Kidney glomerular epithelial cell (primary cell): ENCODE results near the gene ANXA11.

Experiments used
- DNase-seq: peaks from one replicate; lab custom pipeline; 2025; lab: John Stamatoyannopoulos, UW

The ANXA11 gene

GRCh38 chr10:80187465-80188409 lies 17.6 kb downstream of the ANXA11 start:
- DNase-seq: no peak

DNA sequence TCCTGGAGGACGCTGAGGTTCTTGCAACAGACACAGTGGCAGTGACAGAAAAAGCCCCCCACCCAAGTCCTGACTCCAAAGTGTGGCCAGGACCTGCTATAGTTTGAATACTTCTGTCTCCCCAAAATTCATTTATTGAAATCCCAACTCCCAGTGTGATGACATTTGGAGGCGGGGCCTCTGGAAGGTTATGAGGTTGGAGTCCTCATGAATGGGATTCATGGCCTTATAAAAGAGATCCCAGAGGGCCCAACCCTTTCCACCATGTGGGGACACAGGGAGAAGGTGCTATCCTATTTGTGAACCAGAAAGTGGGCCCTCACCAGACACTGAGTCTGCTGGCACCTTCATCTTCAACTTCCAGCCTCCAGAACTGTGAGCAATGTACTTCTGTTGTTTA lies 18.3 kb downstream of the ANXA11 start:
- no peak for DNase-seq

DNA sequence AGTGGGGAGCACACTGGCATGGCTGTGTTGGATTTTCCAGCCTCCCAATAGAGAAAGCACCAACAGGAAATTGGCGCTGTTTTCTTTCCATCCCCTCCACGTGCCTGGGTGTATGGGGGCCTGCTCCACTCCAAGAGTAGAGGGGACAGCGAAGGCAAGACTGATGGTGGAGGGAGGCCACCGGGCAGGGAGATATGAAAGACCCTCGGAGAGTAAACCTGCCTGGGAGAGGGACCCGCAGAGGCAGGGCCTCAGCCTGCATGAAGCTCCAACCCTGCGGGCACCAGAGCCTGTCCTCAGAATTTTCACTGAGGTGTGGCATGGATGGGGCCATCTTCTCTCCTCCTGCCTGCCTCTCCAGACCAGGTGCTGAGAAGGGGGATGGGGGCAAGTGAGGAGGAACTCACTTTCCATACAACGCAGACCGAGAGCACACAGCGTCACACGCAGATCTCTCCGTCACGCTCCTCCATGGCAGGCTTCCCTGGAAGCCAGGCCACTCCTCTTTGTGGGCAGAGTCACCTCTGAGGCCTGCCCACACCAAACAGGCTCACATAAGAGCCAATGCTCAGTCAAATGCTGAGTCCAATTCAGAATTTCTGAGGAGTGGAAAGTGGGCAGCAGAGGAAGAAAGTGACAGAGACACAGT lies 18.8 kb downstream of the ANXA11 start:
- DNase-seq: no peak

DNA sequence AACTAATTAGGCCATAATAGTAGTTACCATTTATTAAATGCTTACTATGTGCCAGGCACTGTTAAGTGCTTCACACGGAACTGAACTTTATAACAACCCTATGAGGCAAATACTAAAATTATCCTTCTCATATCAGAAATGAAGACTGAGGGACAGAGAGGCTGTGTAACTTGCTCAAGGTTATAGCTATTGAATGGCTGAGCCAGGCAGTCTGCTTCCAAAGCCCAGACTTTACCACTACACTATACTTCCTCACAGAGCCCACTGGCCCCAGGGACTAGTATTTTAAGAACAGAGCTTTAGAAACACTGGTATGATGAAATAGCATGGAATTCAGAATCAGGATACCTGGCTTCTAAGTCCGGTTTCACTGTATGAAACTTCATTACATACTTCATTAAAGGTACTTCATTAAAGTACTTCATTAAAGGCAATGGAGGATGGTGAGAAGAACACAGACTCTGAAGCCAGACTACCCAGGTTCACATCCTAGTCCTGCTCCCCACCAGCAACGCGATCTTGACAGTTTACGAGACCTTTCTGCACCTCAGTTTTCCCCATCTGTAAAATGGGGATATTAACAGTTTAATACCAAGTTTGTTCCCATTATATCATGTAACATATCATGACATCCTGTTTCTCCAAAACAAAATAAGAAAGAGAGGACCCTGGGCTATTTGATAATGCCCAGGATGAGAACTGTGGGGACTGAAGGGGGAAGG lies 19.6 kb downstream of the ANXA11 start:
- no peak for DNase-seq

DNA sequence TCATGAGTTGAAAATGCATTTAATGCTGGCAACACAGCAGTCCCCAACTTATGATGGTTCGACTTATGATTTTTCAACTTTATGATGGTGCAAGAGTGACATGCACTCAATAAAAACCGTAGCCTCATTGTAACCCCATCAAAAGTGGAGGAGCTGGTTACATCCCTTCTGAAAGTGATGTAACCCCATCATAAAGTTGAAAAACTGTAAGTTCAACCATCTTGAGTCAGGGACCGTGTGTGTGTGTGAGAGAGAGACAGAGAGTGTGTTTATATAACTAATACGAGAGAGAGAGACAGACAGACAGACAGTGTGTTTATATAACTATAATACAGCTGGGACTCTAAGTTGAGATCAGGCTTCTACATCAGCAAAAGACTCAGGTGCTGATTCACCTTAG lies 21.0 kb downstream of the ANXA11 start:
- DNase-seq: no peak

- DNase-seq: no peak
Observed at GRCh38 chr10:80183436-80183835, 21.9 kb downstream of the ANXA11 start.

- no peak for DNase-seq
Observed at GRCh38 chr10:80182986-80183385, 22.4 kb downstream of the ANXA11 start.

DNA sequence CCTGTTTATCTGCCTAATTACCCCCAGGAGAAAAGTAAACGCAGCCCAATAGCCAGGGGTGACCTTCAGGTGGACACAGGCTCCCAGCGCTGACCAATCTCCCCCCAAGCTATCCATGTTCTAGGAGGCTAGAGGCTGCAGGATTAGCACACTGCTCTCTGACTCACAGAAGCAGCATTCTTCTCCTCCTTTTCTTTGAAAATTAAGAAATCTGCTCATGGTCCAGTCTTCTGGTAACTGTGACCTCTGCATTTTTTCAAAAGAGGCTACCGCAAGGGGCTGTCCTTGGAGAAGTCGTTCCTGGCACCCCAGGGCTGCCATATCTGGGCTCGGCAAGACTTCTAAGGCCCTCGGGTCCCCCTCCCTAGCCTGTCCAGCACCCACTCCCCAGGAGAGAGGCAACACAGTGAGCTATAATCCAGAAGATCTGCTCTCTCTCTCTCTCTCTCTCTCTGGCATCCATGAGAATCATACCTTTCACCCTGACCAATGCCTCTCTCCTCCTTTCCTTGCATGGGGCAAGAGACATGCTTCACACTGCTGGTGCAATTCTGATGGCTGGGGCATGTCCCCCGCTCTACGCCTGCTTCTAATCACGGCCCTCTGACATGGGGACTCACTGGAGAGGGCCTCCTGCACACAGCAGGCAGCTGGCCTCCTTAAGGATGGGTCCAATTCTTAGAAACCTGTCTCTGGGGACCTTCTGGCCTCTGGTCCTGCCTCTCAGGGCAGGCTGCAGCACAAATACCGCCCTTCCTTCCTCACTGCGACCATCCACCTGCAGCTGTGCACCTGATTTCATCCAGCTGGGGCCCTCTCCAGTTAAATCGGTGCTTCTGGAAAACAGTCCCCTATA lies 27.3 kb downstream of the ANXA11 start:
- DNase-seq: no peak

GRCh38 chr10:80176526-80176925 lies 28.8 kb downstream of the ANXA11 start:
- no peak for DNase-seq

DNA sequence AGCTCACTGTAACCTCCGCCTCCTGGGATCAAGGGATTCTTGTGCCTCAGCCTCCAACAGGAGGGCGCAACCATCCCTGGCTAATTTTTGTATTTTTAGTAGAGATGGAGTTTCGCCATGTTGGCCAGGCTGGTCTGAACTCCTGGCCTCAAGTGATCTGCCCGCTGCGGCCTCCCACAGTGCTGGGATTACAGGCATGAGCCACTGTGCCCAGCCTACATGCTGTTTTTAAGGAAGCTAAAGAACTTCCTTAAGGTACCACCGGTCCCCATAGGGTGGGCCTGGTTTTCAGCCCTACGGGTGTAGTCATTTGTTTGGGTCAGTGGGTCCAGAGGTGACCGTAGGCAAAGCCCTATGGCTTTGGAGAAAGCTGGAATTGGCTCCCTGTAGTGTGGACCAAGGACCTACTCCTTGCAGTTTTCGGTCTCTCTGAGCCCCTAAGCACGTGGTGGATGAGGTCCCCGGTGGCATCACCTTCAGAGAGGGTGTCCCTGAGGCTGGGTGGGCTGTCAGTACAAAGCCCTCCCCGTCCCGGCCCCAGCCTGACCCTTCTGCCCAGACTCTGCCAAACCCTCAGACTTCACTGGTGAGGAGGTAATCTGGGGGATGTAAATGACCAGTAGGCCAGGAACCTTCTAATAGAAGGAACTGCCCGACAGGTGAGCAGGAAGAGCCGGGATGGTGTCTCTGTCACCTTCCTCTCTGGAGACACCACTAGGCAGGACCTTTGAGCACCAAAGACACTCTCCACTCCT lies 30.5 kb downstream of the ANXA11 start:
- no peak for DNase-seq

DNA sequence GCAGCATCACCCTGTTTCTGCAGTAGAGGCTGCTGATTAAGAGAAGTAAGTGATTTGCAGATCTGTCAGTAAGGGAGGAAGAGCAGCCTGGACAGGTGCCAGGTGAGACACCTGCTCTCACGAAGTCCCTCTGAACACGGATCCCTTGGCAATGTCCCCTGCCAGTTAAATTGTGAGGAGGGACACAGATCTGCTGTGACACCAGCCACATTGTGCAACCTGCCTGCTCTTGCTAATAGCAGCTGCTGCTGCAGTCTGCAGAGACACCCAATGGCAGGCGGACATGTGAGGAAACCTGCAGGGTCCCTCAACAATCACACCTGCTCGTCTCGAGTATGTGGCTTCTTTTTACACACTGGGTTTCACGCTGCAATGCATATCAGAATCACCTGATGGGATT lies 31.9 kb downstream of the ANXA11 start:
- DNase-seq: no peak

- no peak for DNase-seq
Observed at GRCh38 chr10:80172896-80173295, 32.4 kb downstream of the ANXA11 start.

GRCh38 chr10:80171248-80171660 lies 34.1 kb downstream of the ANXA11 start:
- no peak for DNase-seq

DNA sequence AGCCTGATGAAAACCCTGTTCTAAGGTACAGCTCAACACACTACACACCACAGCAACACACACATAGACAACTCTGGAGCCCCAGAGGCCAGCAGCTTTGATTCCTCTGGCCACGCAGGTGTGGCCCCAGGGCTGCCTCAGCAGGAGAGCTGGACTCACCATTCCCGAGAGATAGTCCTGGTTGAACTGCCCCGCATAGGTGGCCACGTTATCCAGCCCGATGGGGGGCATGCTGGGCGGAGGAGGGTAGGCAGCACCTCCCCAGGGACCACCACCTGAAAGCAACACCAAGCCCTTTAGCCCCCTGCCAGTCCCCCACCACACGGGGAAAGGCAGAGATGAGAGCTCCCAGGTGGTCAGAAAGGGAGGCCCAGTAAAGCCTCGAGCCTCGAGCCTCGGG lies 34.7 kb downstream of the ANXA11 start:
- DNase-seq: no peak

GRCh38 chr10:80170026-80170425 lies 35.3 kb downstream of the ANXA11 start:
- no peak for DNase-seq

GRCh38 chr10:80168679-80169380 lies 36.5 kb downstream of the ANXA11 start:
- DNase-seq: no peak

GRCh38 chr10:80168162-80168511 lies 37.2 kb downstream of the ANXA11 start:
- DNase-seq: no peak

- DNase-seq: no peak
Observed at GRCh38 chr10:80167471-80168161, 37.7 kb downstream of the ANXA11 start.

- no peak for DNase-seq
Observed at GRCh38 chr10:80166581-80167470, 38.5 kb downstream of the ANXA11 start.
